NCI-H345 (cell line): ENCODE results near the gene FRK.
"Not testable (repeated sequence)": the region's sequence is repeated elsewhere in the genome, so short reads cannot be mapped to it uniquely, and the experiment has no call there.

Experiments
- DNase-seq: peaks from one replicate; lab custom pipeline; 2025; lab: John Stamatoyannopoulos, UW

The FRK gene, protein sequence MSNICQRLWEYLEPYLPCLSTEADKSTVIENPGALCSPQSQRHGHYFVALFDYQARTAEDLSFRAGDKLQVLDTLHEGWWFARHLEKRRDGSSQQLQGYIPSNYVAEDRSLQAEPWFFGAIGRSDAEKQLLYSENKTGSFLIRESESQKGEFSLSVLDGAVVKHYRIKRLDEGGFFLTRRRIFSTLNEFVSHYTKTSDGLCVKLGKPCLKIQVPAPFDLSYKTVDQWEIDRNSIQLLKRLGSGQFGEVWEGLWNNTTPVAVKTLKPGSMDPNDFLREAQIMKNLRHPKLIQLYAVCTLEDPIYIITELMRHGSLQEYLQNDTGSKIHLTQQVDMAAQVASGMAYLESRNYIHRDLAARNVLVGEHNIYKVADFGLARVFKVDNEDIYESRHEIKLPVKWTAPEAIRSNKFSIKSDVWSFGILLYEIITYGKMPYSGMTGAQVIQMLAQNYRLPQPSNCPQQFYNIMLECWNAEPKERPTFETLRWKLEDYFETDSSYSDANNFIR

DNA sequence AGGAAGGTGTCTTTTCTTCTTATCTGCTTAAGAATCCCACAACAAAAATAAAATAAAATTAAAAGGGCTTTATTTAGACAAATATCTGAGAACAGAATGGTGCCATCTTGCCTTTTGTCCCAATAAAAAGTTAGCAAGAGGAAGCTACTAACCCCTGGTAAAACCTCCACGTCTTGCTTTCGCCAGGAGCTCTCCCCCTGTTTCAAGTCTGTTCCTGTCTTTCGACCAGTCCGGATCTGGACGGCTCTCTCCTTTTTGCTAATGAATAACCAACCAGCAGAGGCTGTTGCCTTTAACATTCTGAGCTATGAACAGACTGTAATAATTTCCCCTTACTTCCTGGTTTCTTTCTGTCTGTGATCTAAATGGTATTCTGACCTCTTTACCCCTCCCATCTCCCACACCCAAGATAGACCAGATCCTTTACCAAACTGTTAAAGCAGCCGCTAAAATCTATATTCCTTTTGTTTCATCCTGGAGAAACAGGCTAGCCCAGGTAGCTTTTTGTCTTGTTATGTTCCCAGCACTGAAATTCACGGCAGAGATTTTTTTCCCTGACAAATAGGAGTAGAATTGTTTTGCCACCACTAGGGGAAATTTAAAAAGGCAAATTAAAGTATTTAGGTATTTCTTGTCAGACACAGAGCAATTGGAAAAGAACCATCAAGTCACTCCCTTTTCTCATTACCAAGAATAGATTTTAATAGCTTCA lies at the start of gene FRK:
Gene FRK, minus strand, starts transcription at position 320 of the 712 bp plus-strand sequence. CDS start 580 bp downstream, outside the sequence.
- DNase-seq, result no peak

DNA sequence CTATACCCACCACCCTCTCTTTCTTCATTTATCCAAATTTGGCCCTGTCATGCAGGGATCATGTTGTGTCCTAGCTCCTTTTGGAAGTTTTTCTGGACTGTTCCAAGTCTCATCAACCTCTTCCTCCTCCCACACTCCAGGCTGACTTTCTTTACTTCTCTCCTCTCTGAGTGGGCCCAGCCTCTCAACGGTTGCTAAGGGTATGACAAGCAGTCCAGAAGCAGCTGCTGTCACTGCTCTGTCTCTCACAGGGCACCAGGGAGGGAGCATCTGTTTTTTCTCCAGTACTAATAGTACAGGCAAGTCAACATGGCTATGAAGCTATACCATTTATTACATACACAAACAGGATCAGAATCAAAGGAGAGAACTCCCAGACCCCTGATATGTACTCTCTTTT lies 48.1 kb upstream of the FRK start:
- DNase-seq, result no peak

DNA sequence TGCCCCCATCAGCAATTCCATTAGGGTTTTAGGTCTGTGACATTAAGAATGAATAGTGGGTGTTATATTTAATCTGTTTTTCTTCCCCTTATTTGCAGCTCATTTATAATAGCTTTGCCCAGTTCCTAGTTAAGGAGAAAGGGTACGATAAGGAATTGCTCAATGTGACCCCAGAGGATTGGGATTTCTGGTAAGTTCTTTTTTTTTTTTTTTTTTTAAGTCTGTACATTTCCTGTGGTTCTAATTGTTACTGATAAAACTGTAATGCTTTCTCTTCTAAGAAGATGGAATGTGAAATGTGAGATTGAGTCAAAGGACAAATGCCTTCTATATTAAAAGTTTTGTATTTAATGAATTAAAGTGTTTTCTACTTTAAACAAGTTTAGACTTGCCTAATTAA lies 45.5 kb upstream of the FRK start:
- no peak for DNase-seq

- DNase-seq, result no peak
These were observed 44.6 kb upstream of the FRK start for GRCh38 chr6:116105247-116105646.

DNA sequence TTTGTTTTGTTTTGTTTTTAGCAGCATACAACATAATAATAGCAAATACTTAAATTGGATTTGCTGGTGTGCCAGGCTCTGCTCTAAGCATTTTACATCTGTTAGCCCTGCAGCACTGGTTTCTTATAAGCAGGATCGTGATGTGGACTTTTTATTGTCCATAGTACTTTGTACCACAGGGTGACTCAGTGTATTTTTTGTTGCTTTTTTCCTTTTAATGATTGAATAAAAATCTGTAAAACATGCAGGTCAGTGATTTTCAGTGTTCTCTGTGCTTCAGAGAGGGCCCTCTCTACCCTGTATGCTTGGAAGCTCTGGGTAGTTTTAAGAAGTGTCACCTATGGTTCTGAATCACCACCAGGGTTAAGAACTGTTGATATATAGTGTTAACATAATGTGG lies 43.9 kb upstream of the FRK start:
- DNase-seq, result no peak

GRCh38 chr6:116102873-116103272 lies 42.2 kb upstream of the FRK start:
- no peak for DNase-seq

DNA sequence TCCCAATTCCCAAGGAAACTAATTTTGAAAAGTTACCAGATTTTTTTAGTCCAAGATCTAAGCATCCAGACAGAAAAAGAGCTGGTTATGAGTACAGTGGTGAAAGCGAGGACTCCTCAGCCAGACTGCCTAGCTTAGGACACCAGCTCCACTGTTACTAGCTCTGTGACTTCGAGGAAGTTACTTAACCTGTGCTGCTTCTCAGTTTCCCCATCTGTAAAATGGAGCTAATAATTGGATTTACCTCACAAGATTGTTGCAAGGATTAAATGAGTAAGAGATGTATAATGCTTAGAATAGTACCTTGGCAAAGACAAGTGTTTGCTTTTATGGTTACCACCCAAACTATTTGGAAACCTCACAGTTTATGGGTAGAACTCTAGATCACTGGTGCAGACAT lies 41.1 kb upstream of the FRK start:
- no peak for DNase-seq

GRCh38 chr6:116101302-116101718 lies 40.6 kb upstream of the FRK start:
- no peak for DNase-seq

- DNase-seq, result peak; percentile 84
These were observed 40.0 kb upstream of the FRK start, which contains the start of gene NT5DC1 for GRCh38 chr6:116100419-116101301. NT5DC1 (plus strand) TSS chr6:116100853; CDS start chr6:116100931, 78 bp downstream.

- no peak for DNase-seq
These were observed 38.3 kb upstream of the FRK start for GRCh38 chr6:116099036-116099435.

DNA sequence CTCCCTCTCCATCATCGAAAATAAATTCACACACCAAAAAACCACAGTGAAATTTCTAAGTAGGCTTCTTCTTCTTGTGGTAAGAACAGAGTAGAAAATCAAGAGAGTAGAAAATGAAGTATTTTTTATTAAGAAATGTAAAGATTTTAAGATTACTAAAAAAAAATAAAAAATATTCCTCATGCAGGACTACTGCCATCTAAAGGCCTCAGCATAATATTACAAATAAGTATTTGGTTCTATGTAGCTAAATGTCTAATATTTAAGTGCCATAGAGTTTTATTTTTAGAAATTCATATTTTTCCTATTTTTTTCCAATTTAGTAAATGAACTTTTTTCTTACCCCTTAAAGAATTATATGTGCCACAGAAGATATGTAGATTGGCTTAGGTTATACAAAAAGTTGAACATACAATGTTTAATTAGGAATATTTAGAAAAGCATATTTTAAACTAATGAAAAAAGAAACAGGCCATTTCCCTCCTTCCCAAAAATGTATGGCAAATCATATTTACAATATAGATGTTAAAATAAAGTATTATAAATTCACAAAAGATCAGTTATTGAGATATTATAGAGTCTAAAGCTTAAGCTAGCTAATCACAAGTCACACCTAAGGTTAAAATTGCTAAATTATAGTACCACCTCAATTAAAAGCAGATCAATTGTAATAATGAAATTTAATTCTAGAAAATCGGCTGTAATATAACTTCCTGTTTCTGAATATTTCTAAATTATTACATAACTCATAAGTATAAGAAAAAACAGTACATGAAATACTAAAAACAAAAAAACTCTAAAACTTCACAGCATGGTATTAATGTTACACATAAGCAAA lies 36.5 kb upstream of the FRK start:
- DNase-seq, result no peak

GRCh38 chr6:116096048-116096759 lies 35.5 kb upstream of the FRK start:
- DNase-seq, result not testable (repeated sequence)

DNA sequence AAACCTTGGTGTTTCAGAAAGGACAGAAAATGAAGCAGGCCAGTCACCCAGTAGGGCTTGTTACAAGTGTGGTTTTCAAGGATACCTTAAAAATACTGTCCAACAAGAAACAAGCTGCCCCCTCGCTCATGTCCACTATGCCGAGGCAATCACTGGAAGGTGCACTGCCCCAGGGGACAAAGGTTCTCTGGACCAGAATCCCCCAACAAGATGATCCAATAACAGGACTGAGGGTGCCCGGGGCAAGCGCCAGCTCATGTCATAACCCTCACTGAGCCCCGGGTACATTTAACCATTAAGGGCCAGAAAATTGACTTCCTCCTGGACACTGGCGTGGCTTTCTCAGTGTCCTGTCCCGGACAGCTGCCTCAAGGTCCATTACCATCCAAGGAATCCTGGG lies 33.4 kb upstream of the FRK start:
- no peak for DNase-seq

- no peak for DNase-seq
These were observed 29.6 kb upstream of the FRK start for GRCh38 chr6:116090251-116090650.

DNA sequence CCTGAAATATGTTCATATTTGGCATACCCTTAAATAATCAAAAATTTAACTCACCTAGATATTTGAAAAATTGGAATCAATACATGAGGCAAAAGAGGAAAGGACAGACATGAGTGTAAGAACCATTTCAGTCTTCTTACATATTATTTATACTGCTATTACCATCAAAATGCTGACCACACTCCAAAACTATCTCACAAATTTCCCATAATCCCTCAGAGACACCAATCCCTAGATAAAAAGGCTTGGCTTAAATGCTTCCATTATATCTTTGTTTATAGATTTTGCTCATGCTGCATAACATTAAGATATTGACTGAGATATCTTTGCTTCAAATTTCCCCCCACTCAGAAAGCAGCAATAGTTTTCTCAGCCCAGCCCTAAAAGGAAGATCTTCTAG lies 28.3 kb upstream of the FRK start:
- no peak for DNase-seq

- no peak for DNase-seq
These were observed 26.8 kb upstream of the FRK start for GRCh38 chr6:116087437-116088027.

GRCh38 chr6:116084284-116084683 lies 23.6 kb upstream of the FRK start:
- no peak for DNase-seq

DNA sequence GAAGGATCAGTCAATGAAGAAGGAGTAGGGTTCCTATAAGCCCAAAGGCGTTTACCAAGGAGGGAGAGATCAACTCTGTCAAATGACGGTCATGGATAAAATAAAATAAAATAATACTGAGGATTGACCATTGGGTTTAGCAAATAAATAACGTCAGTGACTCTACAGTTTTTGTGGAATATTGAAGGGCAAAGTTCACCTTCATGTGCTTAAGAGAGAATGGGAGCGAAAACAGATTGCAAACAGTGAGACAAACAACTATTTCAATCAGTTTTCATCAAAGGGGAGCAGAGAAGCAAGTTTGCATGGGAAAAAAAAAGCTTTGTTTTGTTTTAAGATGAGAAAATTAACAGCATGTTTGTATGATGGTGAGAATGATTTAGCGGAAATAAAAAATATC lies 22.4 kb upstream of the FRK start:
- DNase-seq, result no peak

DNA sequence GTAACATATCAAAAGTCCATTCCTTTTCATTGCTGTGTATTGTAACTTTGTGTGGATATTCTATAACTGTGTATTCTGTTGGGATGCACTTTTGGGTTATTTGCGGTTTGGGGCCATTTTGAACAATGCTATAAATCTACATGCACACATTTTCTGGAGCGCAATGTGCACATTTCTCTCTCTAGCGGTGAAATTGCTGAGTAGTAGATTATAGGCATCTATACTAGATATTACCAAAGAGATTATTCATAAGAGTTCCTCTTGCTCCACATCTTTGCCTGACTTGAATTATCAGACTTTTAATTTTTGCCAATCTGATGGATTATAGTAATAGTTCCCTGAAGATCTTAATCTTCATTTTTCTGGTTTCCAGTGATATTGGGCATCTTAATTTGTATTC lies 18.3 kb upstream of the FRK start:
- DNase-seq, result no peak

DNA sequence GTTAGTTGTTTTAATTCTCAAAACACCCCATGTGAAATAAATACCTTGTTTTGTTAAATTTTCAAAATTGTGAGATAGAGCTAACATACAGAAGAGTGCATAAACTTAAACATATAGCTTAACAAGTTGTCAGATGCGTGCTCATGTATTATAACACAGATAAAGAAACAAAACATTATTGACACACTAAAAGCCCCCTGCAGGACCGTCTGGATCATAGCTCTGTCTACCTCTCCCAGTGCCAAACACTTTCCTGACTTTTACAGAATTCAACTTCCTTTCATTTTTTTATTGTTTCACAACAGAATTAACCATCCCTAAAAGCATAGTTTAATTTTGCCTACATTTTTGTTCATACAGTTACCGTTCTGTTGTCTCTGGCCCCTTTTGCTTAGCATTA lies 17.8 kb upstream of the FRK start:
- DNase-seq, result no peak
